HCT116 (cell line): ENCODE measurements around the gene RNU1-1. TPM values are rescaled to one million over a fixed set of nuclear protein-coding genes. Genes with fewer than 3 reads are reported as not detected.
"Not testable (repeated sequence)": the region's sequence is repeated elsewhere in the genome, so short reads cannot be mapped to it uniquely, and the experiment has no call there.

Experiments
- ATAC-seq: fragments of 200-7000 bp; cut with Tn5 transposase; 2 replicates; pipeline ENCODE4 v1.9.1; 2020; ENCODE audit warnings: mild to moderate bottlenecking, moderate library complexity
- BruUV-seq: library from RNA; stranded (reverse); fragments of 400-500 nt; replicated peaks from 2 replicates; lab custom pipeline; 2021; lab: Mats Ljungman, UMichigan
- CTCF ChIA-PET: fragments of 300-600 bp; sonication (Branson Sonifier 250); formaldehyde crosslinking; loops from one replicate; lab custom pipeline; 2021; ENCODE audit warnings: antibody characterized with exemption; lab: Charles Lee
- POLR2A ChIA-PET: fragments of 300-600, 350-600 bp; sonication (Branson Sonifier 250); formaldehyde crosslinking; loops from one replicate; lab custom pipeline; 2021; ENCODE audit warnings: antibody characterized with exemption; lab: Charles Lee
- RAD21 ChIA-PET, 2 experiments: fragments of 300-600 bp; sonication (Branson Sonifier 250); formaldehyde crosslinking; loops; one replicate each; lab custom pipeline; 2023; ENCODE audit warnings: low total read pairs in 2 of 2; ENCODE audit not compliant: uncharacterized antibody in 2 of 2, unreplicated experiment in 2 of 2, low non-redundant PET in 1 of 2; lab: Charles Lee
- DNase-seq: peaks from one replicate; pipeline ENCODE4 v3.0.0-alpha.2; 2010; ENCODE audit warnings: low read depth, low spot score
- H2AFZ ChIP-seq: fragments of 200-600 bp; shearing (Covaris generic), sonication (generic); 2 replicates; pipeline ENCODE4 v1.6.1; 2017; ENCODE audit warnings: low read depth, mixed run types, mixed read lengths, antibody characterized with exemption, low read length; ENCODE audit not compliant: poor library complexity, severe bottlenecking
- H3K27ac ChIP-seq: 2 replicates; pipeline ENCODE4 v1.5.1; 2012; ENCODE audit warnings: low read depth, low read length
- H3K27me3 ChIP-seq: fragments of 200-600 bp; sonication (generic); 2 replicates; pipeline ENCODE4 v1.6.1; 2016; ENCODE audit warnings: mixed run types, low read length, mixed read lengths; ENCODE audit not compliant: insufficient read depth
- H3K36me3 ChIP-seq, 2 experiments: fragments of 200-500 bp in 1 of 2; fragments of 200-600 bp in 1 of 2; sonication (Bioruptor generic) in 1 of 2; sonication (generic) in 1 of 2; 2 replicates each; pipeline versions ENCODE4 v1.5.1 to v1.6.1; 2014 to 2016; ENCODE audit warnings: low read length in 2 of 2, inconsistent platforms in 1 of 2, mixed read lengths in 1 of 2, mixed run types in 1 of 2; ENCODE audit not compliant: insufficient read depth in 2 of 2, control insufficient read depth in 1 of 2
- H3K4me1 ChIP-seq, 2 experiments: fragments of 200-600 bp in 1 of 2; sonication (generic) in 1 of 2; 2 replicates each; pipeline versions ENCODE4 v1.5.1 to v1.6.1; 2012 to 2017; ENCODE audit warnings: low read length in 2 of 2, inconsistent platforms in 1 of 2, mild to moderate bottlenecking in 1 of 2, mixed read lengths in 1 of 2, mixed run types in 1 of 2, moderate library complexity in 1 of 2; ENCODE audit not compliant: insufficient read depth in 2 of 2, control insufficient read depth in 1 of 2
- H3K4me2 ChIP-seq: fragments of 200-600 bp; sonication (generic); 2 replicates; pipeline ENCODE4 v1.6.1; 2017; ENCODE audit warnings: mixed run types, low read length, mixed read lengths
- H3K4me3 ChIP-seq, 2 experiments: fragments of 200-600 bp in 1 of 2; sonication (generic) in 1 of 2; replicated peaks in 1 of 2; 2 replicates each; pipeline ENCODE4 v1.5.1; 2011 to 2016; ENCODE audit warnings: low read length in 2 of 2, control low read depth in 1 of 2, low read depth in 1 of 2, mild to moderate bottlenecking in 1 of 2, mixed read lengths in 1 of 2, mixed run types in 1 of 2
- H3K79me2 ChIP-seq: fragments of 200-600 bp; sonication (generic); 2 replicates; pipeline ENCODE4 v1.6.1; 2017; ENCODE audit warnings: mild to moderate bottlenecking, mixed run types, low read length, moderate library complexity, mixed read lengths; ENCODE audit not compliant: insufficient read depth
- H3K9ac ChIP-seq: fragments of 200-600 bp; sonication (generic); 2 replicates; pipeline ENCODE4 v1.6.1; 2016; ENCODE audit warnings: low read length, mixed read lengths
- H3K9me2 ChIP-seq: fragments of 200-600 bp; sonication (generic), shearing (Covaris generic); 2 replicates; pipeline ENCODE4 v1.6.1; 2017; ENCODE audit warnings: mixed run types, mild to moderate bottlenecking, moderate library complexity; ENCODE audit not compliant: insufficient read depth
- H3K9me3 ChIP-seq, 2 experiments: fragments of 200-500 bp in 1 of 2; fragments of 200-600 bp in 1 of 2; sonication (Bioruptor generic) in 1 of 2; sonication (generic) in 1 of 2; 2 replicates each; pipeline ENCODE4 v1.6.1; 2014 to 2017; ENCODE audit warnings: low read length in 2 of 2, mixed read lengths in 2 of 2, inconsistent platforms in 1 of 2, low read depth in 1 of 2, mild to moderate bottlenecking in 1 of 2, mixed run types in 1 of 2, moderate library complexity in 1 of 2; ENCODE audit not compliant: control insufficient read depth in 1 of 2, insufficient read depth in 1 of 2
- H4K20me1 ChIP-seq: fragments of 200-600 bp; sonication (generic), shearing (Covaris generic); 2 replicates; pipeline ENCODE4 v1.6.1; 2017; ENCODE audit warnings: mixed run types, mild to moderate bottlenecking, moderate library complexity; ENCODE audit not compliant: insufficient read depth
- ATF3 ChIP-seq: IDR thresholded peaks from 2 replicates; pipeline ENCODE4 v1.6.1; 2012
- CBX3 ChIP-seq: IDR thresholded peaks from 2 replicates; pipeline ENCODE4 v1.6.1; 2012; ENCODE audit warnings: low read depth
- CEBPB ChIP-seq: IDR thresholded peaks from 2 replicates; pipeline ENCODE4 v1.6.1; 2012; ENCODE audit warnings: low read depth
- CTCF ChIP-seq, 3 experiments: fragments of 200-600 bp in 1 of 3; sonication (generic) in 1 of 3; IDR thresholded peaks in 2 of 3; conservative IDR thresholded peaks in 1 of 3; 2 replicates each; pipeline ENCODE4 v1.5.1; 2012 to 2017; ENCODE audit warnings: low read depth in 2 of 3, low read length in 2 of 3, antibody characterized with exemption in 1 of 3, borderline replicate concordance in 1 of 3, control low read depth in 1 of 3, mild to moderate bottlenecking in 1 of 3, mixed read lengths in 1 of 3, mixed run types in 1 of 3, moderate library complexity in 1 of 3; ENCODE audit not compliant: insufficient read depth in 1 of 3
- EGR1 ChIP-seq: IDR thresholded peaks from 2 replicates; pipeline ENCODE4 v1.6.1; 2012; ENCODE audit warnings: low read depth
- ELF1 ChIP-seq: IDR thresholded peaks from 2 replicates; pipeline ENCODE4 v1.6.1; 2012; ENCODE audit warnings: low read depth, borderline replicate concordance
- EZH2phosphoT487 ChIP-seq: fragments of 200-600 bp; IDR thresholded peaks from 2 replicates; pipeline ENCODE4 v1.6.1; 2018; ENCODE audit warnings: antibody characterized with exemption, borderline replicate concordance
- FOSL1 ChIP-seq: IDR thresholded peaks from 2 replicates; pipeline ENCODE4 v1.6.1; 2012; ENCODE audit warnings: low read depth
- MAX ChIP-seq: IDR thresholded peaks from 2 replicates; pipeline ENCODE4 v1.6.1; 2012
- RAD21 ChIP-seq: IDR thresholded peaks from 2 replicates; pipeline ENCODE4 v1.6.1; 2012; ENCODE audit warnings: low read depth, mild to moderate bottlenecking
- SIN3A ChIP-seq: IDR thresholded peaks from 2 replicates; pipeline ENCODE4 v1.6.1; 2012; ENCODE audit warnings: low read depth
- SRF ChIP-seq: IDR thresholded peaks from 2 replicates; pipeline ENCODE4 v1.6.1; 2012; ENCODE audit warnings: low read depth
- TCF7L2 ChIP-seq: IDR thresholded peaks from 2 replicates; pipeline ENCODE4 v1.7.0; 2011; ENCODE audit warnings: borderline replicate concordance, inconsistent platforms; ENCODE audit not compliant: insufficient read depth, insufficient read length; ENCODE audit errors: extremely low read depth
- YY1 ChIP-seq: IDR thresholded peaks from 2 replicates; pipeline ENCODE4 v1.6.1; 2011; ENCODE audit warnings: low read length, low read depth, moderate library complexity, mild to moderate bottlenecking; ENCODE audit not compliant: insufficient replicate concordance; ENCODE audit errors: extremely low read depth
- intact Hi-C: fragments of 100-400 bp; cut with micrococcal nuclease; formaldehyde crosslinking; loops from 2 replicates; pipeline ENCODE4 v1.10.0; 2022
- total RNA-seq: library from RNA; stranded (reverse); gene quantifications from one replicate; pipeline ENCODE4 v1.2.1, GENCODE V29; 2021; ENCODE audit not compliant: unreplicated experiment

The RNU1-1 gene
- total RNA-seq, 1 experiment from 2014 or later: 1,685 TPM

GRCh38 chr1:16491056-16491675 lies 22.9 kb downstream of the RNU1-1 start:
- POLR2A ChIA-PET: interaction anchor here (0.6 kb wide), 1 partner anchor 414 kb away, joined by 3 read pairs; no protein-coding TSS in a partner anchor
- Histone ChIP-seq H4K20me1 (no peaks in the 10 kb centered on the region), H3K4me1 (peaks cover 0 to 2% of the 10 kb centered on the region in 2 experiments; a peak in 1 of 4 replicates), H3K9me2 (no peaks in the 10 kb centered on the region), H3K9ac (no peak overlapping the region), H3K4me2 (no peak overlapping the region), H3K79me2 (no peaks in the 10 kb centered on the region; the same call in 1 of the 2 replicates), H3K9me3 (no peaks in the 10 kb centered on the region), H3K27me3 (no peaks in the 10 kb centered on the region), H3K4me3 (no peak overlapping the region), H3K36me3 (no peaks in the 10 kb centered on the region), H2AFZ (no peak overlapping the region), H3K27ac (no peak overlapping the region)
- TF ChIP-seq RAD21: no peak
- TF ChIP-seq CEBPB: no peak
- TF ChIP-seq CBX3: no peak
- TF ChIP-seq SIN3A: no peak
- no peak for TF ChIP-seq MAX
- no peak for TF ChIP-seq YY1
- TF ChIP-seq ELF1: no peak
- TF ChIP-seq FOSL1: no peak
- no peak for TF ChIP-seq EGR1
- TF ChIP-seq TCF7L2: no peak
- no peak for TF ChIP-seq EZH2phosphoT487
- TF ChIP-seq CTCF (IDR thresholded peaks at IDR 0.05 in 2 of 3, conservative IDR thresholded peaks at IDR 0.05 in 1 of 3; ENCODE audit: borderline replicate concordance in 1 of 3, insufficient read depth in 1 of 3, low read depth in 2 of 3, low read length in 2 of 3): no peak
- no peak for TF ChIP-seq SRF
- no peak for TF ChIP-seq ATF3
- no peak for DNase-seq
- BruUV-seq: no TSS peak
- CTCF ChIA-PET: no interaction called here
- RAD21 ChIA-PET: no interaction called here
- no peak for ATAC-seq
- intact Hi-C loops: no loop called here

- H3K27me3 ChIP-seq, H3K4me2 ChIP-seq, H3K4me1 ChIP-seq, H3K79me2 ChIP-seq, BruUV-seq, CTCF ChIA-PET, H3K4me3 ChIP-seq, H3K27ac ChIP-seq, H3K9me2 ChIP-seq, H3K9ac ChIP-seq, RAD21 ChIA-PET, H3K9me3 ChIP-seq, H4K20me1 ChIP-seq, intact Hi-C loops, ATAC-seq, H2AFZ ChIP-seq, H3K36me3 ChIP-seq, DNase-seq: not testable (repeated sequence)
- POLR2A ChIA-PET: interaction anchor here (0.6 kb wide), 1 partner anchor 11 kb away, joined by 3 read pairs; no protein-coding TSS in a partner anchor
Observed at GRCh38 chr1:16489195-16489880, 24.7 kb downstream of the RNU1-1 start.
